Inflammatory macrophage treated with lipopolysaccharide for 1 hour (primary cell): ENCODE measurements around the gene KRTAP4-8.
"Not testable (repeated sequence)": the region's sequence is repeated elsewhere in the genome, so short reads cannot be mapped to it uniquely, and the experiment has no call there.

Source experiments
- DNase-seq, 2 donors: peaks; one replicate each; pipeline ENCODE4 v3.0.0-alpha.2; 2020 to 2022

The KRTAP4-8 gene

DNA sequence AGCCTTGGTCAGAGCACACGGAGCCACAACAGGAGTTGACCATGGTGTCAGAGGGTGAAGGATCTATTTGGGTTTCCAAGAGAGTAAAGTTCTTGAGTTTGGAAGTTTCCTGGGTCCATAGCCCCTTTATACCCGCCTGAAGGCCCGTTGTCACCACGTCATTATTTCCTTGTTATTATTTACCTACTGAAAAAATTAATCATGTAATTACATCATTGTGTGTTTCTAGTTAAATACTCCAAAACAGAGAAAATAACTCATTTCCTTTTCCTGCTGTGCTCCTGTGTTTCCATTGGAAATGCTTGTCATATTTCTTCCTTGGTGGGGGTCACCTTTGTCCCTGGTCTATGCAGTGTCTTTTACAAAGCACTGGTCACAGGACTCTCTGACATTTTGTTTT, at the start of gene KRTAP4-8:
TSS of gene KRTAP4-8 (minus strand) at position 101 of the 400 bp plus-strand sequence. CDS start at position 43, 58 bp downstream.
- DNase-seq, result no peak

DNA sequence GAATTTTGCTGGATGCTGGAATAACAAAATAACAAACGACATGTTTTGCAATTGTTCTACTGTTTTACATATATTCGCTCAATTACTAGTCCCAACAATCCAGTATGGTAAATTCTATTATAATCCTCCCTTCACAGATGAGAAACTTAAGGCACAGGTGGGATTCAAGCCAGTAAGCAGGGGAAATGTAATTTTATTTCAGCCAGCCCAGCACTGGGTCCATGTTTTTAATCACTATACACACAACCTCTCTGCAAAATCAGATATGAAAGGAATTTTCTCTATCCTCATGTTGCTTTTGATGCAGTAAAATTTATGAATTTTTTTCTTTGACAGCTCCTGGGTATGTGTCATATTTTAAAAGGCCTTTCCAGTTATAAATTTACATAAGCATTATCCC, 47.3 kb upstream of the KRTAP4-8 start:
- DNase-seq, result no peak

GRCh38 chr17:41144846-41145245, 46.9 kb upstream of the KRTAP4-8 start:
- no peak for DNase-seq

- no peak for DNase-seq
These were observed 43.4 kb upstream of the KRTAP4-8 start for GRCh38 chr17:41141361-41141760.

- peak; percentile 35 to 36 for DNase-seq
These were observed 42.6 kb upstream of the KRTAP4-8 start, which contains the start of gene KRTAP4-6 for GRCh38 chr17:41140360-41141131. Gene KRTAP4-6 (minus strand): TSS chr17:41140544. CDS start chr17:41140487, 57 bp downstream.

GRCh38 chr17:41139865-41140264, 41.9 kb upstream of the KRTAP4-8 start:
- not testable (repeated sequence) for DNase-seq

DNA sequence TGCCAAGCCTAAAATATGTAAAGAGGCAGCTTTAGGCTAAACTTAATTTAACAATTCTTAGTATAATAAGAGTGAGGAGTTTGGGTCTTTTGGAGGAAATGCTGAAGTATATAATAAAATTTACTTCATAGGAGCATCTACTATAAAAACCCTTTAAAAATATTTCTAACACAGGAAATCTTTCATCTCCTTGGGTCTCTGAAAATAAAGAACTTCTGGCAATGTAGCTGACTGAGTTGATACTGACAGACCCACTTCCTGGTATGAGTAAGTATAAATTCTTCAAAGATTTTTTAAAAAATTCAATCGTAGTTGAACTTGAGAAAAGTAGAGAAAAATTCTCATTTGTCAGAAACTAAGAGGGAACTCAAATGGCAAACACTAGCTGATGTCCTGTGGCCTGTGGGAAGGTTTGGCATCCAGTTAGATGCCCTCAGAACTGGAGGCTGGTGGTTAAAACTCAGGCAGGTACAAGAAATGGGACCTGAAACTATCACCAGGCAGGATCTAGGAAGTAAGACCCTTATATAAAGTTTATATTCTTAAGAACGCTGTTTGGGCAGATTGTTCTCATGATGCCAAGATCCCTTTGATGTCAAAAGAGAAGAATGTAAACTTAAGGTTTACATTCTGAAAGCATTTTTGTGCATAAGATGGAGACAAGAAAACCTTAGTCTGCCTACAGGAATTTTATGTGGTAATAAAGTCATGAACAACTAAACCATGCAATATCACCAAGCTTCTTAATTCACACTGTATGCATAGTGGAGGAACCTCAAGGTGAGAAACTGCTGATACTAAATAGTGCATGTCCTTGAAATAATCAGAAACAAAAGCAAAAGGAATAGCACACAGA, 36.2 kb upstream of the KRTAP4-8 start:
- DNase-seq, result no peak

DNA sequence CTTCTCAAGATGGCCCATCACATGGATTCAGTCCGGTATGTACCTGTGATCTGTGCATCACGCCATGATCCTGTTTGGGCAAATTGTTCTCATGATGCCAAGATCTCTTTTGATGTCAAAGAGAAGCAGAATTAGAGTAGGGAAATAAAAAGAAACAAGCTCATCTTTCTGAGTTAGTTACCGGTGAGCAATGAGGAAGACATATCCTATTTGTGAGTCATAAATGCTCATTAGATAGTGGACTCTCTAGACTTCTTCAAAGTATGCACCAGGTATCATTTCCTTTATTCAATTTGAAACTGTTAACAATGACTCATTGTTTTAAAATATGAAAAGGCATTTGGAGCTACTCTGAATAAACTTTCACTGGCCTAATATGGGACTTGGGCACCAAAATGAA, 34.0 kb upstream of the KRTAP4-8 start:
- no peak for DNase-seq

DNA sequence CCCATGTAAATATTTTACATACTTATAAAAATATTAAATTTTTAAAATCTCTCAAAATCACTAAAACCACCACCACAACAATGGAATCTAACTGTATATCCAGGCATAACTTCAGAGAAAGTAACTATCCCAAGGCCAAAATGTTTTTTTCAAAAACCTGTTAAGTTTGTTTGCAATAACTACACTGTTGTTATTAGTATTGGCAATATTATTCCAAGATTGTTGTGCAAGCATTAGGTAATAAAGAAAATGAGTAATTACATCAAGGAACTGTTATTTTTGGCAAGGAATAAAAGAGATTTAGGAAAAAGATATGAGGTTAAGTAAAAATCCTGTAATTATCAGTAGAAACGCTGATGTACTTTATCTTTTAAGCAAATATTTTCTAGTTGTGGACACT, 29.4 kb upstream of the KRTAP4-8 start:
- no peak for DNase-seq

DNA sequence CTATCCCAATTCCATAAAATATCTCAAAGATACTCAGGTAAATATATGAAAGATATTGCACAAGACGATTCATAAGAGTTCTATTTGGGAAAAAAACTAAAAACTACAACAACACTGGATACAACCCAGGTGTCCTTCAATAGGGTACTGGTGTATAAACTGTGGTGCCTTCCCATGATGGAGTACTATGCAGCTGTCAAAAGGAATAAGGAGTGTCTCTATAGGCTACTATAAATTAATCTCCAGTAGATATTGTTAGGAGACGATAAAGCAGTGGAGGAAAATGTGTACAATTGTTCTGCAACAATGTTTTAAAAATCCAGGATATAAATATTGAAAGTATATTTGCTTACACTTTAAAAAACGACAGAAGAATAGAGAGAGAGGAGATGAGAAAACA, 28.5 kb upstream of the KRTAP4-8 start:
- DNase-seq, result no peak

DNA sequence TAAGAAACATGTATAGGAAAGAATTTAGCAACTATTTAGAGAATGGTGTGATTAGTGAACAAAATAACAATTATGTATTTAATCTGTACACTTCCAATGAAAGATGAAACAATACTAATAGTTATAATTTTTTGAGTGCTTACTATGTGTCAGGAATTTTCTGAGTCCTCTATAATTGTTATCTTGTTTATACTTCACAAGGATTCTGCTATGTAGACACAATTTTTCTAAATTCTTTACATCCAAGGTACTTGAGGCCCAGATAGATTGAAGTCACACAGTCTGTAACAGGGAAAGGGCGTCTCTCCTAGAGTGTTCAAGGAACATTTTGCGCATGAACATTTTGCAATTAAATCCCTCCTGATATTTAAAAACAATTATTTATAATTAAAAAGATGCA, 27.1 kb upstream of the KRTAP4-8 start:
- no peak for DNase-seq

DNA sequence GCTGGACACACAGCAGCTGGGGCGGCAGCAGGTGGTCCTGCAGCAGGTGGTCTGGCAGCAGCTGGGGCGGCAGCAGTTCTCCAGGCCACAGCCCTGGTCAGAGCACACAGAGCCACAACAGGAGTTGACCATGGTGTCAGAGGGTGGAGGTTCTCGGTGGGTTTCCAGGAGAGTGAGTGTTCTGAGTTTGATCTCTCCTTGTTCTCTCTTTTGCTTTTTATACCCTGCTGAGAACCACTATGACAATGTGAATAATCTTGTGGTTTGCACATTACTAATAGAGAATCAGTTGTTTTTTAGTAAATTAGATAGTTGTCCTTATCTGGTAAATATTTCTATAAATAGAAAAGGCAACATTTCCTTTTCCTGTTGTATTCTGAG, 26.0 kb upstream of the KRTAP4-8 start, which contains the start of gene KRTAP4-12:
TSS of gene KRTAP4-12 (minus strand) at position 192 of the 381 bp plus-strand sequence. CDS start at position 132, 60 bp downstream.
- DNase-seq, result not testable (repeated sequence)

DNA sequence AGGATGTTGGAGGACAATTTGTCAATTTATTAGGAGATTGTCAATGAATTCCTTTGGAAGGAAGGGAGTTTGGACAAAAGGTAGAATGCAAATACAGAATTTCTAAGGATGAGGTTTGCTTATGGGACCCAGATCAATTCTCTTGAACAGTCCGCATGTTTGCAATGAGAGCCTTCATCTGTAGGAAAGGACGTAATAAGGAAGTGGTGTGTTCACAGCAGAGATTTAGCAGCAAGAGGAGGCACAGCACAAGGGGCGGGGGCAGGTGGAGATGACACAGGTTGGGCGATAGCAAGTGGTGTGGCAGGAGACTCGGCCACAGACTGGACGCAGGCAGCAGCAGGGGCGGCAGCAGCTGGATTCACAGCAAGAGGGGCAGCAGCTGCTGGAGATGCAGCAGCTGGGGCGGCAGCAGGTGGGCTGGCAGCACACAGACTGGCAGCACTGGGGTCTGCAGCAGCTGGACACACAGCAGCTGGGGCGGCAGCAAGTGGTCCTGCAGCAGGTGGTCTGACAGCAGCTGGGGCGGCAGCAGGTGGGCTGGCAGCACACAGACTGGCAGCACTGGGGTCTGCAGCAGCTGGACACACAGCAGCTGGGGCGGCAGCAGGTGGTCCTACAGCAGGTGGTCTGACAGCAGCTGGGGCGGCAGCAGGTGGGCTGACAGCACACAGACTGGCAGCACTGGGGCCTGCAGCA, 25.5 kb upstream of the KRTAP4-8 start:
- DNase-seq, result not testable (repeated sequence)

- no peak for DNase-seq
These were observed 23.8 kb upstream of the KRTAP4-8 start for GRCh38 chr17:41121742-41122141.

DNA sequence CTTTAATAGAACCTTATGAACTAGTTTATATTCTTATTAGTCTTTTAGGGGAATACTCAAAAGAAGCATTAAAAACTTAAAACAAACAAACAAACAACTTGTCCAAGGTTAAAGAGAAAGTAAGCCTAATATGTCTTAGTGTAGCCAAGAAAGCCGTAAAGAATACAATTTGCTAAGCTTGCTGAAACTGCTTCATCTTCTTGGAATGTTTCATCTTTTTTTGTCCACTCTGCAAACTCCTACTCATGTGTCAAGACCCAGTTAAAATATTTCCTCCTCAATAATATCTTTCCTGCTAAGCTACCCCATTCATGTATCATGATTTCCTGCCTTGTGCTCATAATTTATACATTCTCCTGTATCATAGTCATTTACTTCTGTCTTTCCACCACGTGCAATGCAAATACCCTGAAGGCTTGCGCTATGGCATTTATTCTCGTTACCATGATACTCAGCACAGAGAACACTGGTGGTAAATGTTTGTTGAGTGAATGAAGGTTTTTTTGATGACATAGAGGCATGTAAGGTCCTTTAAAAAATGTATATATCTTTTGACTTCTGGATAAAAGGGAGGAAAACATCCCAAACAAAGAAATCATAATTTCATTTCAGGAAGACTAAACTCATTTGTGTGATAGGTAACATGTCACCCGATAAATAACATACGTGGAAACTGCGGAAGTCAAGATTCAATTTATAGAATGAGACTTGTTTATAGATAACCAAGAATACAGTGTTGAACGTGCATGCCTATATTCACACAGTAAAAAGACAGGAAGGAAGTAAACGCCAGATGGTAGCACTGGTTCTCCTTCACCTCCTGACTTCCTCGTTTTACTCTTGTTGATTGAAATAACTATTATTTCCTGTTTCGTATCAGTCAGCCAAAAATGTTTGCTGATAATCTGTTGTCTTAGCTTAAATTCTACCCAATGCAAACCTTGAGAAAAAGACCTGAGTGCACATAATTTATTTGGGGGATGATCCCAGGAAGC, 22.1 kb upstream of the KRTAP4-8 start:
- DNase-seq, result not testable (repeated sequence)

- no peak for DNase-seq
These were observed 20.8 kb upstream of the KRTAP4-8 start for GRCh38 chr17:41118721-41119120.

DNA sequence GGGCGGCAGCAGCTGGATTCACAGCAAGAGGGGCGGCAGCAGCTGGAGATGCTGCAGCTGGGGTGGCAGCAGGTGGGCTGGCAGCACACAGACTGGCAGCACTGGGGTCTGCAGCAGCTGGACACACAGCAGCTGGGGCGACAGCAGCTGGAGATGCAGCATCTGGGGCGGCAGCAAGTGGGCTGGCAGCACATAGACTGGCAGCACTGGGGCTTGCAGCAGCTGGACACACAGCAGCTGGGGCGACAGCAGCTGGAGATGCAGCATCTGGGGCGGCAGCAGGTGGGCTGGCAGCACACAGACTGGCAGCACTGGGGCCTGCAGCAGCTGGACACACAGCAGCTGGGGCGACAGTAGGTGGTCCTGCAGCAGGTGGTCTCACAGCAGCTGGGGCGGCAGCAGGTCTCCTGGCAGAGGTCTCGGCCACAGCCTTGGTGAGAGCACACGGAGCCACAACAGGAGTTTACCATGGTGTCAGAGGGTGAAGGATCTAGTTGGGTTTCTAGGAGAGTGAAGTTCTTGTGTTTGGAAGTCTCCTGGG, 20.0 kb upstream of the KRTAP4-8 start, which contains the start of gene KRTAP4-11:
TSS of gene KRTAP4-11 (minus strand) at position 528 of the 541 bp plus-strand sequence. CDS start at position 470, 58 bp downstream.
- not testable (repeated sequence) for DNase-seq

- peak; percentile 3 to 20 for DNase-seq
These were observed 18.4 kb upstream of the KRTAP4-8 start for GRCh38 chr17:41116297-41116696.

DNA sequence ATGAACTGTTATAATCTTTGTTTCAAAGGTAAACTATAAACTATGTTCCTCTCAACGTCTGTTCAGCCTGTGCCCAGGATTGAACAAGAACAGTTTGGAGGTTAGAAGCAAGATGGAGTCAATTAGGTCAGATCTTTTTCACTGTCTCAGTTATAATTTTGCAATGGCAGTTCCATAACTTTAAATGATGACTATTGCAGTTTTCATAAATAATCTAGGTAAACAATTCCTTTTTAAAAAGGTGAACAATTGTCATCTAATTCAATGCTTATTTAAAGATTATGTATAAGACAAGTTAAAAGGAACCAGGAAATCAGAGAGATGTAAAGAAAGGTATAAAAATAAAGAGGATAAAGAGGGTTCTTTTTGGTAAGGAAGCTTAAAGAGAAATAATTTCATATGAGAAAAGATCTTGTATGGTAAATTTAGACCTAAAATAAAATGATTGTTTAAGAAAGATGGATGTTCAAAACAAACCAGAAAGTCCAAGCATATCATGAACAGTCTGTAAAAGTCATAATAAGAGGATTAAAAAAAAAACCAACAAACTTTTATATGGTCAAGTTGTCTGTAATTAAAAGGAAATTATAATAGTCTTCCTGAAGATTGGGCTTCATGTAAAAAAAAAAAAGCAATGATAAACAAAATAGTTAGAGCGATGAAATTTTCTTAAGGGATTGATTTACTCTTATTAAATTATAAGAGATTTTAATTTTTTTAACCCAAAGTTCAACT, 13.4 kb upstream of the KRTAP4-8 start:
- DNase-seq, result no peak

DNA sequence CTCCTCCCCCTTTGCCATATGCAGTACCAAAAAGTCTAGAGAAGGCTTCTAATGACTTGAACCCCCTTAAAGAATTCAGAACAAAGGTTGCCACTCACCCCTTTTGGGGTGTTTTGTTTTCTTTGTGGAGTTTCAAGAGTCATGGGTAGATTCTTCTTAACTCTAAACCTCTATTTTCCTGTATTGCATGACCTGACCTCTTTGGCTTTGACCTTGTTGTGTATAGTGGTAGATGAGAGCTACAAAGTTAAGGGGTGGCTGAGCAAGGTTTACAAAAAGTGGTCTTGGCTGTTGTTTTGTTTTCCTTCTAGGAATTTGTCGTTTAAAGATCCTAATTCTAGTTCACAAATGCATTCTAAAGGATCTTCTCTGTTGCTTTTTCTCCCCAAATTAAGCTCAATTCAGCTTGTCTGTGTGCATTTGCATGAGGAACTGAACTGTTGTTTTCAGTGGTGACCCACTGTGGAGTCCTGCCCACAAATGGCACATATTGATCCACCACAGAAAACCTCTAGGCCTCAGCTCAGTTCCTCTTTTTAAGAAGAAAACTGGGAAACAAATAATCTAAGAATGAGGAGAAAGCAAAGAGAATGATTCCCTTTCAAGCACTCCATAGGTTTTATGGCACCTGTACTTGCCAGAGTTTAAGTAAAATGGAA, 10.9 kb upstream of the KRTAP4-8 start:
- not testable (repeated sequence) for DNase-seq
